ENCODE results near the gene MMP14.

GRCh38 chr14:22856428-22856827 lies 20.0 kb downstream of the MMP14 start:
- TF ChIP-seq, protein P1, sequence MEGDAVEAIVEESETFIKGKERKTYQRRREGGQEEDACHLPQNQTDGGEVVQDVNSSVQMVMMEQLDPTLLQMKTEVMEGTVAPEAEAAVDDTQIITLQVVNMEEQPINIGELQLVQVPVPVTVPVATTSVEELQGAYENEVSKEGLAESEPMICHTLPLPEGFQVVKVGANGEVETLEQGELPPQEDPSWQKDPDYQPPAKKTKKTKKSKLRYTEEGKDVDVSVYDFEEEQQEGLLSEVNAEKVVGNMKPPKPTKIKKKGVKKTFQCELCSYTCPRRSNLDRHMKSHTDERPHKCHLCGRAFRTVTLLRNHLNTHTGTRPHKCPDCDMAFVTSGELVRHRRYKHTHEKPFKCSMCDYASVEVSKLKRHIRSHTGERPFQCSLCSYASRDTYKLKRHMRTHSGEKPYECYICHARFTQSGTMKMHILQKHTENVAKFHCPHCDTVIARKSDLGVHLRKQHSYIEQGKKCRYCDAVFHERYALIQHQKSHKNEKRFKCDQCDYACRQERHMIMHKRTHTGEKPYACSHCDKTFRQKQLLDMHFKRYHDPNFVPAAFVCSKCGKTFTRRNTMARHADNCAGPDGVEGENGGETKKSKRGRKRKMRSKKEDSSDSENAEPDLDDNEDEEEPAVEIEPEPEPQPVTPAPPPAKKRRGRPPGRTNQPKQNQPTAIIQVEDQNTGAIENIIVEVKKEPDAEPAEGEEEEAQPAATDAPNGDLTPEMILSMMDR (IDR thresholded peaks at IDR 0.05) = no peak
- no peak for TF ChIP-seq POLR2A (IDR thresholded peaks at IDR 0.05)
